Measurements from ENCODE around the gene BRD4. TPM values are rescaled to one million over a fixed set of nuclear protein-coding genes. Genes with fewer than 3 reads are reported as not detected.

BRD4 gene
- total RNA-seq, 4 donors from 2014 or later = 51.0 to 148 (median 77.5) TPM

GRCh38 chr19:15191982-15192381 lies 140.4 kb downstream of the BRD4 start:
- H3K4me3 ChIP-seq = no peak overlapping the region
- no peaks in the 10 kb centered on the region for H3K27me3 ChIP-seq
- DNase-seq = no peak
- TF ChIP-seq POLR2A (IDR thresholded peaks at IDR 0.05) (no peak), CTCF (IDR thresholded peaks at IDR 0.05) (no peak)
- no peaks in the 10 kb centered on the region for H3K36me3 ChIP-seq
- no peaks in the 10 kb centered on the region for H3K9me3 ChIP-seq
- H3K4me1 ChIP-seq = peaks cover 0 to 11% (median 0%) of the 10 kb centered on the region in 4 donors
- H3K27ac ChIP-seq = no peak overlapping the region

GRCh38 chr19:15191514-15191913 lies 140.8 kb downstream of the BRD4 start:
- H3K27me3 ChIP-seq = no peaks in the 10 kb centered on the region
- H3K4me1 ChIP-seq = peaks cover 0 to 11% (median 0%) of the 10 kb centered on the region in 4 donors
- H3K27ac ChIP-seq = no peak overlapping the region
- H3K4me3 ChIP-seq = no peak overlapping the region
- H3K36me3 ChIP-seq = no peaks in the 10 kb centered on the region
- no peak for DNase-seq
- TF ChIP-seq CTCF (IDR thresholded peaks at IDR 0.05) (no peak), POLR2A (IDR thresholded peaks at IDR 0.05) (no peak)
- H3K9me3 ChIP-seq = no peaks in the 10 kb centered on the region

GRCh38 chr19:15188851-15189250 lies 143.5 kb downstream of the BRD4 start:
- Histone ChIP-seq H3K4me1 (no peaks in the 10 kb centered on the region), H3K36me3 (no peaks in the 10 kb centered on the region), H3K4me3 (no peak overlapping the region), H3K27me3 (no peaks in the 10 kb centered on the region), H3K27ac (no peak overlapping the region), H3K9me3 (no peaks in the 10 kb centered on the region)
- no peak for DNase-seq
- TF ChIP-seq CTCF (IDR thresholded peaks at IDR 0.05) (no peak), POLR2A (IDR thresholded peaks at IDR 0.05) (no peak)

GRCh38 chr19:15187026-15188007 lies 145.0 kb downstream of the BRD4 start:
- H3K4me1 ChIP-seq = no peaks in the 10 kb centered on the region
- H3K9me3 ChIP-seq = no peaks in the 10 kb centered on the region
- TF ChIP-seq CTCF (IDR thresholded peaks at IDR 0.05) (no peak), POLR2A (IDR thresholded peaks at IDR 0.05) (no peak)
- no peaks in the 10 kb centered on the region for H3K27me3 ChIP-seq
- H3K4me3 ChIP-seq = no peak overlapping the region
- DNase-seq = no peak
- H3K36me3 ChIP-seq = no peaks in the 10 kb centered on the region
- no peak overlapping the region for H3K27ac ChIP-seq

Small RNA genes within 50 kb of the gene (small RNA-seq; reads per million reads assigned to genes)
- gene AC005776.1 = 0 reads per million in 2 donors

Other genes with a start within 250 kb of the BRD4 start
- gene SYDE1, start 225.1 kb downstream of the BRD4 start, total RNA-seq = 1 to 10 TPM; 2.3 to 7.4 (median 6.2) TPM
- gene NOTCH3, start 131.5 kb downstream of the BRD4 start, total RNA-seq = 10 to 100 TPM in 2 of 4 donors, 1 to 10 TPM in 2; 2.6 to 16.5 (median 8.9) TPM
- not detected for gene EPHX3, start 100.1 kb downstream of the BRD4 start, total RNA-seq
- 10 to 100 TPM; 27.1 to 86.6 (median 58.5) TPM for gene AKAP8, start 47.2 kb upstream of the BRD4 start, total RNA-seq
- 100 to 1,000 TPM; 129 to 275 (median 247) TPM for gene AKAP8L, start 86.4 kb upstream of the BRD4 start, total RNA-seq
- 10 to 100 TPM; 25.4 to 45.2 (median 40.6) TPM for gene WIZ, start 117.4 kb upstream of the BRD4 start, total RNA-seq
- 10 to 100 TPM in 1 of 4 donors, 1 to 10 TPM in 3; 6.6 to 66.0 (median 6.9) TPM for gene RASAL3, start 132.0 kb upstream of the BRD4 start, total RNA-seq
- not detected for gene PGLYRP2, start 147.0 kb upstream of the BRD4 start, total RNA-seq
- not detected for gene CYP4F22, start 176.0 kb upstream of the BRD4 start, total RNA-seq

Data from Peyer's patch (tissue), 4 donors.